ENCODE data around the gene TM2D3.

GRCh38 chr15:101637038-101637437, 15.1 kb downstream of the TM2D3 start:
- no peak for TF ChIP-seq CTCF (IDR thresholded peaks at IDR 0.05)
- TF ChIP-seq POLR2A (IDR thresholded peaks at IDR 0.05; ENCODE audit: low read depth), result no peak

Data from esophagus muscularis mucosa (tissue), 3 donors.